ENCODE data around the gene SLC44A1. TPM values are rescaled to one million over a fixed set of nuclear protein-coding genes. Genes with fewer than 3 reads are reported as not detected.

SLC44A1 gene
- total and polyA plus RNA-seq, 10 of the 15 experiments (the other 5 are each of a cell fraction or from before 2014, with no cell fraction given): 2.4 to 21.2 (median 12.4) TPM

GRCh38 chr9:105254226-105254625 lies 9.8 kb downstream of the SLC44A1 start:
- Histone ChIP-seq H3K36me3 (ENCODE audit: control insufficient read depth in 2 of 2, insufficient read depth in 2 of 2, low read length in 1 of 2) (no peaks in the 10 kb centered on the region), H3K4me2 (ENCODE audit: control insufficient read depth, insufficient read depth) (no peak overlapping the region), H3K79me2 (ENCODE audit: control insufficient read depth, insufficient read depth, low read length) (peaks cover 3% of the 10 kb centered on the region; the same call in 1 of the 2 replicates), H3K4me3 (no peak overlapping the region), H2AFZ (ENCODE audit: control insufficient read depth, low read depth, low read length) (no peak overlapping the region), H4K20me1 (ENCODE audit: control insufficient read depth, insufficient read depth) (no peaks in the 10 kb centered on the region), H3K27me3 (replicated peaks in 1 of 2; ENCODE audit: control insufficient read depth in 2 of 2, insufficient read depth in 2 of 2, low read length in 1 of 2) (no peaks in the 10 kb centered on the region), H3K9me3 (replicated peaks; ENCODE audit: control insufficient read depth, insufficient read depth, low read length) (no peaks in the 10 kb centered on the region), H3K9ac (ENCODE audit: control insufficient read depth, insufficient read depth, low read length) (no peak overlapping the region), H3K27ac (ENCODE audit: control insufficient read depth, insufficient read depth) (no peak overlapping the region), H3K4me1 (ENCODE audit: control insufficient read depth, insufficient read depth, low read length) (peaks cover 14% of the 10 kb centered on the region)
- ChIA-PET POLR2A (interaction anchor here (1.9 kb wide), 1 partner anchor 10 kb away, joined by 10 read pairs; the partner anchor contains the start of gene SLC44A1), CTCF (interaction anchor here (0.7 to 1.6 kb wide), 8 partner anchors 10 to 627 kb away, joined by 3 to 4 read pairs (median 3); partner anchors contain the start of gene SLC44A1), RAD21 (ENCODE audit: unreplicated experiment) (interaction anchor here (0.7 to 1.6 kb wide), 2 partner anchors 10 to 1791 kb away, joined by 3 to 5 read pairs; partner anchors contain the start of gene SLC44A1), SMC1A (ENCODE audit: uncharacterized antibody, unreplicated experiment) (interaction anchor here (1.2 to 3.0 kb wide), 7 partner anchors 9 to 161 kb away, joined by 3 to 9 read pairs (median 5); no protein-coding TSS in a partner anchor)
- BruUV-seq (replicated peaks): no TSS peak
- ATAC-seq (no peak), DNase-seq (ENCODE audit: low read depth, low spot score) (no peak), FAIRE-seq (no peak)
- in situ Hi-C loops (cut with MboI): no loop called here
- WGBS (ENCODE audit: insufficient coverage, insufficient replicate concordance, low lambda C conversion rate, missing lambda C conversion rate): 94% methylated on average over 4 of the region's 4 CpGs
- no peak for TF ChIP-seq SMAD1 (IDR thresholded peaks at IDR 0.05; ENCODE audit: low read depth, partially characterized antibody)
- intact Hi-C loops (cut with micrococcal nuclease; ENCODE audit: unreplicated experiment): no loop called here

- in situ Hi-C loops (cut with MboI): no loop called here
- no TSS peak for BruUV-seq (replicated peaks)
- Histone ChIP-seq H3K27me3 (replicated peaks in 1 of 2; ENCODE audit: control insufficient read depth in 2 of 2, insufficient read depth in 2 of 2, low read length in 1 of 2) (no peaks in the 10 kb centered on the region), H3K4me1 (ENCODE audit: control insufficient read depth, insufficient read depth, low read length) (peaks cover 24% of the 10 kb centered on the region), H2AFZ (ENCODE audit: control insufficient read depth, low read depth, low read length) (no peak overlapping the region), H3K9me3 (replicated peaks; ENCODE audit: control insufficient read depth, insufficient read depth, low read length) (no peaks in the 10 kb centered on the region), H3K9ac (ENCODE audit: control insufficient read depth, insufficient read depth, low read length) (no peak overlapping the region), H4K20me1 (ENCODE audit: control insufficient read depth, insufficient read depth) (no peaks in the 10 kb centered on the region), H3K27ac (ENCODE audit: control insufficient read depth, insufficient read depth) (no peak overlapping the region), H3K36me3 (ENCODE audit: control insufficient read depth in 2 of 2, insufficient read depth in 2 of 2, low read length in 1 of 2) (no peaks in the 10 kb centered on the region), H3K79me2 (ENCODE audit: control insufficient read depth, insufficient read depth, low read length) (peaks cover 3% of the 10 kb centered on the region; the same call in 1 of the 2 replicates), H3K4me2 (ENCODE audit: control insufficient read depth, insufficient read depth) (no peak overlapping the region), H3K4me3 (no peak overlapping the region)
- ATAC-seq (no peak), FAIRE-seq (no peak), DNase-seq (ENCODE audit: low read depth, low spot score) (no peak)
- ChIA-PET CTCF (interaction anchor here (1.3 kb wide), 1 partner anchor 113 kb away, joined by 3 read pairs; no protein-coding TSS in a partner anchor), SMC1A (ENCODE audit: uncharacterized antibody, unreplicated experiment) (interaction anchor here (1.1 to 3.0 kb wide), 8 partner anchors 9 to 160 kb away, joined by 3 to 9 read pairs (median 6); no protein-coding TSS in a partner anchor), RAD21 (ENCODE audit: unreplicated experiment) (no interaction called here), POLR2A (interaction anchor here (1.3 kb wide), 1 partner anchor 11 kb away, joined by 7 read pairs; the partner anchor contains the start of gene SLC44A1)
- intact Hi-C loops (cut with micrococcal nuclease; ENCODE audit: unreplicated experiment): no loop called here
- TF ChIP-seq SIX5 (IDR thresholded peaks at IDR 0.05; ENCODE audit: low read depth, low read length, severe bottlenecking) (no peak), CREM (IDR thresholded peaks at IDR 0.05; ENCODE audit: low read depth) (no peak), ATF7 (IDR thresholded peaks at IDR 0.05; ENCODE audit: low read depth) (no peak), ZNF24 (IDR thresholded peaks at IDR 0.05) (no peak), CHD4 (IDR thresholded peaks at IDR 0.05) (no peak), PBX3 (IDR thresholded peaks at IDR 0.05; ENCODE audit: insufficient replicate concordance, low read depth, low read length) (no peak), ZNF687 (IDR thresholded peaks at IDR 0.05) (no peak), EP300 (IDR thresholded peaks at IDR 0.05; ENCODE audit: borderline replicate concordance in 1 of 2, control insufficient read depth in 1 of 2, low read depth in 2 of 2, low read length in 2 of 2) (no peak)
Measured at GRCh38 chr9:105255421-105255820, 11.0 kb downstream of the SLC44A1 start.

All from GM12878 (cell line).